Colon (tissue), 2 donors: ENCODE data around the gene GAGE12C.
"Not testable (repeated sequence)": the region's sequence is repeated elsewhere in the genome, so short reads cannot be mapped to it uniquely, and the experiment has no call there.

ENCODE experiments used
- FAIRE-seq: peaks from 2 replicates; lab custom pipeline; 2012; peaks lifted over from hg19 to GRCh38; lab: Jason Lieb, UNC
- donor health status: control.
- donor health status: control.

The GAGE12C gene, protein sequence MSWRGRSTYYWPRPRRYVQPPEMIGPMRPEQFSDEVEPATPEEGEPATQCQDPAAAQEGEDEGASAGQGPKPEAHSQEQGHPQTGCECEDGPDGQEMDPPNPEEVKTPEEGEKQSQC

DNA sequence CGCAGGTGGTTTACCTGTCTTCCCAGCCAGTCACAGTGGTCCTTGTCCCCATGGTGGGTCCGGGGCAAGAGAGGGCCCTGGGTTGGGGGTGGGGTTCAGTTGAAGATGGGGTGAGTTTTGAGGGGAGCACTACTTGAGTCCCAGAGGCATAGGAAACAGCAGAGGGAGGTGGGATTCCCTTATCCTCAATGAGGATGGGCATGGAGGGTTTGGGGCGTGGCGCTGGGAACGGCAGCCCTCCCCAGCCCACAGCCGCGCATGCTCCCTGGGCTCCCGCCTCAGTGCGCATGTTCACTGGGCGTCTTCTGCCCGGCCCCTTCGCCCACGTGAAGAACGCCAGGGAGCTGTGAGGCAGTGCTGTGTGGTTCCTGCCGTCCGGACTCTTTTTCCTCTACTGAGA, at the start of gene GAGE12C:
Gene GAGE12C (plus strand): TSS at position 301 of the 400 bp plus-strand sequence. CDS start 1,155 bp downstream, outside the sequence.
- not testable (repeated sequence) for FAIRE-seq

DNA sequence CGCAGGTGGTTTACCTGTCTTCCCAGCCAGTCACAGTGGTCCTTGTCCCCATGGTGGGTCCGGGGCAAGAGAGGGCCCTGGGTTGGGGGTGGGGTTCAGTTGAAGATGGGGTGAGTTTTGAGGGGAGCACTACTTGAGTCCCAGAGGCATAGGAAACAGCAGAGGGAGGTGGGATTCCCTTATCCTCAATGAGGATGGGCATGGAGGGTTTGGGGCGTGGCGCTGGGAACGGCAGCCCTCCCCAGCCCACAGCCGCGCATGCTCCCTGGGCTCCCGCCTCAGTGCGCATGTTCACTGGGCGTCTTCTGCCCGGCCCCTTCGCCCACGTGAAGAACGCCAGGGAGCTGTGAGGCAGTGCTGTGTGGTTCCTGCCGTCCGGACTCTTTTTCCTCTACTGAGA, 9.5 kb downstream of the GAGE12C start, which contains the start of gene GAGE12D:
Gene GAGE12D (plus strand): TSS at position 301 of the 400 bp plus-strand sequence. CDS start 1,155 bp downstream, outside the sequence.
- FAIRE-seq, result not testable (repeated sequence)

DNA sequence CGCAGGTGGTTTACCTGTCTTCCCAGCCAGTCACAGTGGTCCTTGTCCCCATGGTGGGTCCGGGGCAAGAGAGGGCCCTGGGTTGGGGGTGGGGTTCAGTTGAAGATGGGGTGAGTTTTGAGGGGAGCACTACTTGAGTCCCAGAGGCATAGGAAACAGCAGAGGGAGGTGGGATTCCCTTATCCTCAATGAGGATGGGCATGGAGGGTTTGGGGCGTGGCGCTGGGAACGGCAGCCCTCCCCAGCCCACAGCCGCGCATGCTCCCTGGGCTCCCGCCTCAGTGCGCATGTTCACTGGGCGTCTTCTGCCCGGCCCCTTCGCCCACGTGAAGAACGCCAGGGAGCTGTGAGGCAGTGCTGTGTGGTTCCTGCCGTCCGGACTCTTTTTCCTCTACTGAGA, 19.0 kb downstream of the GAGE12C start, which contains the start of gene GAGE12E:
Gene GAGE12E (plus strand): TSS at position 301 of the 400 bp plus-strand sequence. CDS start 1,155 bp downstream, outside the sequence.
- FAIRE-seq, result not testable (repeated sequence)

DNA sequence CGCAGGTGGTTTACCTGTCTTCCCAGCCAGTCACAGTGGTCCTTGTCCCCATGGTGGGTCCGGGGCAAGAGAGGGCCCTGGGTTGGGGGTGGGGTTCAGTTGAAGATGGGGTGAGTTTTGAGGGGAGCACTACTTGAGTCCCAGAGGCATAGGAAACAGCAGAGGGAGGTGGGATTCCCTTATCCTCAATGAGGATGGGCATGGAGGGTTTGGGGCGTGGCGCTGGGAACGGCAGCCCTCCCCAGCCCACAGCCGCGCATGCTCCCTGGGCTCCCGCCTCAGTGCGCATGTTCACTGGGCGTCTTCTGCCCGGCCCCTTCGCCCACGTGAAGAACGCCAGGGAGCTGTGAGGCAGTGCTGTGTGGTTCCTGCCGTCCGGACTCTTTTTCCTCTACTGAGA, 28.6 kb downstream of the GAGE12C start, which contains the start of gene GAGE12F:
Gene GAGE12F (plus strand): TSS at position 301 of the 400 bp plus-strand sequence. CDS start 1,155 bp downstream, outside the sequence.
- not testable (repeated sequence) for FAIRE-seq

DNA sequence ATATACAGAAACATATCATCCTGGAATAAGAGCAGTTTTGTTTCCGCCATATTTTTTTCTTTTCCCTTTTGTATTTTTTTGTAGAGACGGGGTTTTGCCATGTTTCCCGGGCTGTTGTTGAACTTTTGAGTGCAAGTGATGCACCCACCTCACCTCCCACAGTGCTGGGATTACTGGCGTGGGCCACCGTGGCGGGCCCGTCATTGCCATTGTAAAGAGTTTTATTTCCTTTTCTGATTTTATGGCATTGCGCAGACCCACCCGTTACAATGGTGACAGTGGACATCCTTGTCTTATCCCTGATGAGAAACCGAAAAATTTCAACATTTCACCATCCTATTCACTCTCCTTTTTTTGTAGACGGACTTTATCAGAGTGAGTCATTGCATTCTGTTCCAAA, 36.8 kb downstream of the GAGE12C start:
- not testable (repeated sequence) for FAIRE-seq

DNA sequence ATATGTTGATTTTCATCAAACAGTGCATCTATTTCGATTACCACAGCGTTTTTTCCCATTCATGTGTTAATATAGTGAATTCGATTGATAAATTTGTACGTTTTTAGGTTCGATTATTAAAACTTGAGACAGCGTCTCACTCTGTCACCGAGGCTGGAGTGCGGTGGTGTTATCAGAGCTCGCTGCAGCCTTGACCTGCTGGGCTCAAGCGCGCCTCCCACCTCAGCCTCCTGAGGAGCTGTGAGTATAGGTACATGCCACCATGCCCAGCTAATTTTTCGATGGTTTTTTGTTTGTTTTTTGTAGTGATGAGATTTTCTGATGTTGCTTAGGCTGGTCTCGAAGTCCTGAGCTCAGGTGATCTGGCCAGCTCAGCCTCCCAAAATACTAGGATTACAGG, 37.2 kb downstream of the GAGE12C start:
- not testable (repeated sequence) for FAIRE-seq

DNA sequence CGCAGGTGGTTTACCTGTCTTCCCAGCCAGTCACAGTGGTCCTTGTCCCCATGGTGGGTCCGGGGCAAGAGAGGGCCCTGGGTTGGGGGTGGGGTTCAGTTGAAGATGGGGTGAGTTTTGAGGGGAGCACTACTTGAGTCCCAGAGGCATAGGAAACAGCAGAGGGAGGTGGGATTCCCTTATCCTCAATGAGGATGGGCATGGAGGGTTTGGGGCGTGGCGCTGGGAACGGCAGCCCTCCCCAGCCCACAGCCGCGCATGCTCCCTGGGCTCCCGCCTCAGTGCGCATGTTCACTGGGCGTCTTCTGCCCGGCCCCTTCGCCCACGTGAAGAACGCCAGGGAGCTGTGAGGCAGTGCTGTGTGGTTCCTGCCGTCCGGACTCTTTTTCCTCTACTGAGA, 38.1 kb downstream of the GAGE12C start, which contains the start of gene GAGE12G:
Gene GAGE12G (plus strand): TSS at position 301 of the 400 bp plus-strand sequence. CDS start 1,155 bp downstream, outside the sequence.
- FAIRE-seq, result not testable (repeated sequence)

DNA sequence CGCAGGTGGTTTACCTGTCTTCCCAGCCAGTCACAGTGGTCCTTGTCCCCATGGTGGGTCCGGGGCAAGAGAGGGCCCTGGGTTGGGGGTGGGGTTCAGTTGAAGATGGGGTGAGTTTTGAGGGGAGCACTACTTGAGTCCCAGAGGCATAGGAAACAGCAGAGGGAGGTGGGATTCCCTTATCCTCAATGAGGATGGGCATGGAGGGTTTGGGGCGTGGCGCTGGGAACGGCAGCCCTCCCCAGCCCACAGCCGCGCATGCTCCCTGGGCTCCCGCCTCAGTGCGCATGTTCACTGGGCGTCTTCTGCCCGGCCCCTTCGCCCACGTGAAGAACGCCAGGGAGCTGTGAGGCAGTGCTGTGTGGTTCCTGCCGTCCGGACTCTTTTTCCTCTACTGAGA, 47.7 kb downstream of the GAGE12C start, which contains the start of gene GAGE12H:
Gene GAGE12H (plus strand): TSS at position 301 of the 400 bp plus-strand sequence. CDS start 1,155 bp downstream, outside the sequence.
- FAIRE-seq, result not testable (repeated sequence)
